Cardiac muscle cell (in vitro differentiated cells and primary cell): ENCODE results near the gene VWA7. TPM values are rescaled to one million over a fixed set of nuclear protein-coding genes. Genes with fewer than 3 reads are reported as not detected.

Experiments
- DNase-seq, 2 donors: peaks; one replicate each; pipeline versions ENCODE4 v3.0.0 to v3.0.0-alpha.2; 2010 to 2017; ENCODE audit warnings: low read depth in 1 of 2, low spot score in 1 of 2
- H3K27ac ChIP-seq: fragments of 200-600 bp; sonication (generic); 2 replicates; pipeline ENCODE4 v1.5.1; 2016
- H3K27me3 ChIP-seq: fragments of 200-600 bp; sonication (generic); 2 replicates; pipeline ENCODE4 v1.6.0; 2016; ENCODE audit warnings: control low read depth
- H3K36me3 ChIP-seq: fragments of 200-600 bp; sonication (generic); 2 replicates; pipeline ENCODE4 v1.5.1; 2016; ENCODE audit warnings: control low read depth
- H3K4me1 ChIP-seq: fragments of 200-600 bp; sonication (generic); 2 replicates; pipeline ENCODE4 v1.8.1; 2017; ENCODE audit warnings: low read depth, mild to moderate bottlenecking, mixed run types
- H3K4me3 ChIP-seq: fragments of 200-600 bp; sonication (generic); 2 replicates; pipeline ENCODE4 v1.5.1; 2016; ENCODE audit warnings: mild to moderate bottlenecking
- H3K9me3 ChIP-seq: fragments of 200-600 bp; sonication (generic); 2 replicates; pipeline ENCODE4 v1.5.1; 2017; ENCODE audit warnings: low read depth, mild to moderate bottlenecking, control low read depth
- polyA plus RNA-seq: library from polyadenylated mRNA; unstranded; fragments of >200 nt; fragmentation: Nextera tagmentation; extraction: Ambion mirVana; gene quantifications from 2 replicates; pipeline ENCODE4 v1.2.1, GENCODE V29; 2016
- total RNA-seq: library from RNA; depleted of rRNA; stranded (reverse); fragments of >200 nt; gene quantifications from 2 replicates; pipeline ENCODE4 v1.2.3, GENCODE V29; 2016
- TF ChIP-seq, protein P1 (sequence below): IDR thresholded peaks from 2 replicates; pipeline ENCODE4 v1.5.1; 2012; ENCODE audit warnings: low read depth, mild to moderate bottlenecking, low read length

Gene VWA7
- total and polyA plus RNA-seq, 2 experiments from 2014 or later, result 9.9 to 24.7 TPM

DNA sequence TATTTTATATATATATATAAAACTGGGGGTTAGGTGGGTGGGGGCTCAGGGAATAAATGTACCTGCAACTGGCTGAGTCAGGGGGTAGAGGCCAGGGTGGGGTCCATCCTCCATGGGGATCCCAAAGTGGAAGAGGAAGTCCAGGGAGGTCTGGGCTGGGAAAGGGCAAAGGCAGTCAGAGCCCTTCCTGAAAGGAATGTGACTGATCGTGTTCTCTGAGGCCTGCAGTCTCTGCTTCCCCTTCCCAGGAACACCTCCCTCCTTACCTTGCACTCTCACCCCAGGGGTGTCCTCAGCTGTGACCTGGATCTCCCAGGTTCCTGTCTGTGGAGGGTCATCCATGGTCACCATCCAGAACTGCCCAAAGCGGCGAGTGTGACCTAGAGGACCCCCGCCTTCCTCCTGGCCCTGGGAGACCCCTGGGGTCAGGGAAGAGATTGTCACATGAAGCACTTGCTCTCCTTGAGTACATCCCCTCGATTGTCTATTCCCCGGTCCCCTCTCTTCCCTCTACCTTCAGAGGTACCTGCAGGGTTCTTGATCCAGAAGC is 10.0 kb downstream of the VWA7 start:
- TF ChIP-seq, protein P1, sequence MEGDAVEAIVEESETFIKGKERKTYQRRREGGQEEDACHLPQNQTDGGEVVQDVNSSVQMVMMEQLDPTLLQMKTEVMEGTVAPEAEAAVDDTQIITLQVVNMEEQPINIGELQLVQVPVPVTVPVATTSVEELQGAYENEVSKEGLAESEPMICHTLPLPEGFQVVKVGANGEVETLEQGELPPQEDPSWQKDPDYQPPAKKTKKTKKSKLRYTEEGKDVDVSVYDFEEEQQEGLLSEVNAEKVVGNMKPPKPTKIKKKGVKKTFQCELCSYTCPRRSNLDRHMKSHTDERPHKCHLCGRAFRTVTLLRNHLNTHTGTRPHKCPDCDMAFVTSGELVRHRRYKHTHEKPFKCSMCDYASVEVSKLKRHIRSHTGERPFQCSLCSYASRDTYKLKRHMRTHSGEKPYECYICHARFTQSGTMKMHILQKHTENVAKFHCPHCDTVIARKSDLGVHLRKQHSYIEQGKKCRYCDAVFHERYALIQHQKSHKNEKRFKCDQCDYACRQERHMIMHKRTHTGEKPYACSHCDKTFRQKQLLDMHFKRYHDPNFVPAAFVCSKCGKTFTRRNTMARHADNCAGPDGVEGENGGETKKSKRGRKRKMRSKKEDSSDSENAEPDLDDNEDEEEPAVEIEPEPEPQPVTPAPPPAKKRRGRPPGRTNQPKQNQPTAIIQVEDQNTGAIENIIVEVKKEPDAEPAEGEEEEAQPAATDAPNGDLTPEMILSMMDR, result no peak
- H3K27ac ChIP-seq, result no peak overlapping the region
- peaks cover 5% of the 10 kb centered on the region for H3K4me1 ChIP-seq
- no peak overlapping the region for H3K4me3 ChIP-seq
- no peak for DNase-seq
- H3K9me3 ChIP-seq, result no peaks in the 10 kb centered on the region
- H3K27me3 ChIP-seq, result no peaks in the 10 kb centered on the region
- H3K36me3 ChIP-seq, result no peaks in the 10 kb centered on the region

DNA sequence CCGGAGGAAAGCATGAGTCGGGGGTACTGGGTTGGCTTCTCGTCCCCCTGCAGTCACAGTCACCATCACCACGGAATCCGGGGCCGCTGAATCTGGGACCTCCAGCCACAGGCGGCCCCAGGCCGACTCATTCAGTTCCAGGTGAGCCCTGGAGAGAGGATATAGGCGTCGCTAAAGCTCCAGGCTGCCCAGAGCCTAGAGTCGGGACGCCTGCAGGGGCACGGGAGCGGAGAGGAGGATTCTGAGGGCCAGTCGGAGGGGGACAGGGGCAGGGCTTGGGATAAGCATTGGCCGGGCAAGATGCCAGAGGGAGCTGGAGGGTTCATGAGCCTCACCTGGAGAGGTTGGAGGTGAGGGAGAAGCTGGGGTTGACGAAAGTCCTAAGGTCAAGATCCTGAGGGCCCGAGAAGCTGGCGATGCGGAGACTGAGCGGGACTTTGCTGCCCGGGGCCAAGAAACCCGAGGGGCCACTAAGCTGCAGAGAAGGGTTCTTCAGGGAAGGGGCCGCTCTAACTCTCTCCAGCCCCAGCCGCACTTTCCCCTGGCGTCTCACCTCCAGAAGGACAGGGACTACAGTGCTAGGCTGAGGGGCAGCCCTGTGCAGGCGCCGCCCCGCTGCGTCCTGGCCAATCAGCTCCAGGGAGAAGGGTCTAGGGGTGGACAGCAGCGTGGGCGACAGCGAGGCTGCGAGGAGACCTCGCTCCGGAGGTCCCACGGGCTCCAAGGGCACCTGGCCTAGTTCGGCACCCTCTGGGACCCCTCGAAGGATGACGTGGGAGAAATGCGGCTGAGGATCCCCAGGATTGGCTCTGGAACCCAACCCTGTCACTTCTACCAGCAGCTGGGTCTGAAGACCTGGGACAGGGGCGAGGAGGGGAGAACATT is 11.0 kb downstream of the VWA7 start:
- Histone ChIP-seq H3K27ac (no peak overlapping the region), H3K9me3 (no peaks in the 10 kb centered on the region), H3K36me3 (no peaks in the 10 kb centered on the region), H3K27me3 (no peaks in the 10 kb centered on the region), H3K4me1 (peaks cover 5% of the 10 kb centered on the region), H3K4me3 (no peak overlapping the region)
- TF ChIP-seq, protein P1, result no peak
- DNase-seq, result peak; percentile 32 to 56

DNA sequence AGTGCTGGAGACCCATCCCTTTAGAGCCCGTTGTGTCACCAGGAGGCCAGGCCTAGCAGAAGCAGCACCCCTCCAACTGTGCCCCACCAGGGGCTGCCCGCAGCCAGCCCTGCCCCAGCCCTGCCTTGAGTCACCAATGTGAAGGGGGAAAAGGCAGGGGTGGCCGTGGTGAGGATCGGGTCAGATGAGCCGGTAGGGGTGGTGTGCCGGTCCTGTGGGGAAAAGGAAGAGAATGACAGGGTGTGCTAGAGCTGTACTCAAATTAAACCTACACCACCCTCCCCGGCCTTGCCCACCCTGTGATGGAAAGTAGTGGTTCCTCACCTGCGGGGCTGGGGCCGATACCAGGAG is 11.6 kb downstream of the VWA7 start:
- Histone ChIP-seq H3K27ac (no peak overlapping the region), H3K9me3 (no peaks in the 10 kb centered on the region), H3K4me3 (no peak overlapping the region), H3K27me3 (no peaks in the 10 kb centered on the region), H3K4me1 (peaks cover 5% of the 10 kb centered on the region), H3K36me3 (no peaks in the 10 kb centered on the region)
- DNase-seq, result no peak
- TF ChIP-seq, protein P1, result no peak

GRCh38 chr6:31764198-31764597 is 12.9 kb downstream of the VWA7 start:
- H3K9me3 ChIP-seq, result no peaks in the 10 kb centered on the region
- H3K4me3 ChIP-seq, result no peak overlapping the region
- no peak for DNase-seq
- H3K27ac ChIP-seq, result no peak overlapping the region
- TF ChIP-seq, protein P1, result no peak
- peaks cover 5% of the 10 kb centered on the region for H3K4me1 ChIP-seq
- no peaks in the 10 kb centered on the region for H3K27me3 ChIP-seq
- no peaks in the 10 kb centered on the region for H3K36me3 ChIP-seq

GRCh38 chr6:31763619-31763940 is 13.5 kb downstream of the VWA7 start:
- Histone ChIP-seq H3K4me3 (no peak overlapping the region), H3K36me3 (no peaks in the 10 kb centered on the region), H3K9me3 (no peaks in the 10 kb centered on the region), H3K4me1 (peaks cover 5% of the 10 kb centered on the region), H3K27me3 (no peaks in the 10 kb centered on the region), H3K27ac (no peak overlapping the region)
- peak in 1 of 2 donors; percentile 48 for DNase-seq
- TF ChIP-seq, protein P1, result no peak
